Choroid plexus epithelial cell (primary cell): Measurements from ENCODE around the gene PLCH2.

Experiments
- DNase-seq: peaks from one replicate; pipeline ENCODE4 v3.0.0-alpha.2; 2010; ENCODE audit warnings: low read depth
- H3K4me3 ChIP-seq: 2 replicates; pipeline ENCODE4 v1.5.1; 2011; ENCODE audit warnings: low read depth, mild to moderate bottlenecking, control low read depth, low read length, moderate library complexity
- CTCF ChIP-seq: conservative IDR thresholded peaks from 2 replicates; pipeline ENCODE4 v1.5.1; 2011; ENCODE audit warnings: low read depth, mild to moderate bottlenecking, control low read depth, inconsistent platforms, low read length, moderate library complexity

Gene PLCH2

GRCh38 chr1:2471159-2471471, 5.0 kb upstream of the PLCH2 start:
- TF ChIP-seq CTCF, result no peak
- no peak overlapping the region for H3K4me3 ChIP-seq
- DNase-seq, result no peak

- no peak for DNase-seq
- TF ChIP-seq CTCF, result no peak
- no peak overlapping the region for H3K4me3 ChIP-seq
Observed at GRCh38 chr1:2471587-2472001, 4.5 kb upstream of the PLCH2 start.

- DNase-seq, result no peak
- H3K4me3 ChIP-seq, result no peak overlapping the region
- no peak for TF ChIP-seq CTCF
Observed at GRCh38 chr1:2472109-2472508, 4.0 kb upstream of the PLCH2 start.

GRCh38 chr1:2472561-2473177, 3.4 kb upstream of the PLCH2 start:
- H3K4me3 ChIP-seq, result no peak overlapping the region
- DNase-seq, result no peak
- TF ChIP-seq CTCF, result no peak

GRCh38 chr1:2473198-2473597, 2.9 kb upstream of the PLCH2 start:
- DNase-seq, result no peak
- TF ChIP-seq CTCF, result no peak
- no peak overlapping the region for H3K4me3 ChIP-seq

- TF ChIP-seq CTCF, result no peak
- no peak overlapping the region for H3K4me3 ChIP-seq
- no peak for DNase-seq
Observed at GRCh38 chr1:2474104-2474844, 1.8 kb upstream of the PLCH2 start.

- DNase-seq, result no peak
- TF ChIP-seq CTCF, result no peak
- no peak overlapping the region for H3K4me3 ChIP-seq
Observed at GRCh38 chr1:2474933-2475371, 1.1 kb upstream of the PLCH2 start.
